ENCODE results near the gene LRP1B. TPM values are rescaled to one million over a fixed set of nuclear protein-coding genes. Genes with fewer than 3 reads are reported as not detected.

Gene LRP1B
- polyA plus RNA-seq, 1 of the 3 experiments (the other 2 are of a cell fraction) = 0.28 TPM

DNA sequence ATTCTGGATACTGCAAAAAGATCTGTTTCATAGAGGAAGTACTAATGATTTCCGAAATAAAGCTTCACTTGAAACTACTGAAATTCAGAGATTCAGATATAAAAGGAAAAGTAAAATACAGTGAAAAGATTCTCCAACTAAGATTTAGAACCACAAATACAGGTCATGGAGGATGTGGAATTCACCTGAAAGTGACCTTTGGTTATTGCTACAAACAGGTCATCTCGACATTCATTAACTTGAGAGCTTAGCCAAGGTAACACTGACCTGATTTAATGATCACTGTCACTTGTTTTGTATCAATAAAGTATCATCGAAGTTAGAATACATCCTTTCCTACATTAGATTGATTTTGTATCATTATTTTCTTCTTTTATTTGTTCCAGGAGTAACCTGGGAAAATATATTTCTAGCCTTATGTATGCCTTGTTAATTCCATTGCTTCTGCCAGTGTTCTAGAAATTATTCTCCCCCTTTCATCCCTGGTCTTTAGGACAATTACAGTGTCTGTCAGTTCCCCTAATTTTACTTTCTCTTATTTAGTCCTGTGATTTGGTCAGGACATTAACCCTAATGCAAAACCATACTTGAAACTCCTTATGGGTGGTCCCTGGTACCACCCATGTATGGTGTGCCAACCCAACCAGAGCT is 420.1 kb downstream of the LRP1B start (continued):
- TF ChIP-seq EP300 (IDR thresholded peaks at IDR 0.05; ENCODE audit: borderline replicate concordance in 1 of 2, low read depth in 1 of 2, low read length in 1 of 2) (no peak), SMC3 (IDR thresholded peaks at IDR 0.05; ENCODE audit: low read depth, low read length) (no peak), GABPA (IDR thresholded peaks at IDR 0.05; ENCODE audit: low read depth) (no peak), ELF1 (IDR thresholded peaks at IDR 0.05) (no peak), POLR2AphosphoS5 (IDR thresholded peaks at IDR 0.05; ENCODE audit: low read depth, low read length) (no peak), FOXJ3 (CRISPR knock-in tag; IDR thresholded peaks at IDR 0.05) (no peak), TCF12 (IDR thresholded peaks at IDR 0.05) (no peak), JUND (IDR thresholded peaks at IDR 0.05) (no peak), MXI1 (IDR thresholded peaks at IDR 0.05; ENCODE audit: low read depth, low read length) (no peak), RFX5 (IDR thresholded peaks at IDR 0.05; ENCODE audit: low read length) (no peak), FOXM1 (IDR thresholded peaks at IDR 0.05; ENCODE audit: low read depth) (no peak)
- TF ChIP-seq, protein P1, sequence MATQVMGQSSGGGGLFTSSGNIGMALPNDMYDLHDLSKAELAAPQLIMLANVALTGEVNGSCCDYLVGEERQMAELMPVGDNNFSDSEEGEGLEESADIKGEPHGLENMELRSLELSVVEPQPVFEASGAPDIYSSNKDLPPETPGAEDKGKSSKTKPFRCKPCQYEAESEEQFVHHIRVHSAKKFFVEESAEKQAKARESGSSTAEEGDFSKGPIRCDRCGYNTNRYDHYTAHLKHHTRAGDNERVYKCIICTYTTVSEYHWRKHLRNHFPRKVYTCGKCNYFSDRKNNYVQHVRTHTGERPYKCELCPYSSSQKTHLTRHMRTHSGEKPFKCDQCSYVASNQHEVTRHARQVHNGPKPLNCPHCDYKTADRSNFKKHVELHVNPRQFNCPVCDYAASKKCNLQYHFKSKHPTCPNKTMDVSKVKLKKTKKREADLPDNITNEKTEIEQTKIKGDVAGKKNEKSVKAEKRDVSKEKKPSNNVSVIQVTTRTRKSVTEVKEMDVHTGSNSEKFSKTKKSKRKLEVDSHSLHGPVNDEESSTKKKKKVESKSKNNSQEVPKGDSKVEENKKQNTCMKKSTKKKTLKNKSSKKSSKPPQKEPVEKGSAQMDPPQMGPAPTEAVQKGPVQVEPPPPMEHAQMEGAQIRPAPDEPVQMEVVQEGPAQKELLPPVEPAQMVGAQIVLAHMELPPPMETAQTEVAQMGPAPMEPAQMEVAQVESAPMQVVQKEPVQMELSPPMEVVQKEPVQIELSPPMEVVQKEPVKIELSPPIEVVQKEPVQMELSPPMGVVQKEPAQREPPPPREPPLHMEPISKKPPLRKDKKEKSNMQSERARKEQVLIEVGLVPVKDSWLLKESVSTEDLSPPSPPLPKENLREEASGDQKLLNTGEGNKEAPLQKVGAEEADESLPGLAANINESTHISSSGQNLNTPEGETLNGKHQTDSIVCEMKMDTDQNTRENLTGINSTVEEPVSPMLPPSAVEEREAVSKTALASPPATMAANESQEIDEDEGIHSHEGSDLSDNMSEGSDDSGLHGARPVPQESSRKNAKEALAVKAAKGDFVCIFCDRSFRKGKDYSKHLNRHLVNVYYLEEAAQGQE (IDR thresholded peaks at IDR 0.05; ENCODE audit: low read depth, low read length) = no peak

DNA sequence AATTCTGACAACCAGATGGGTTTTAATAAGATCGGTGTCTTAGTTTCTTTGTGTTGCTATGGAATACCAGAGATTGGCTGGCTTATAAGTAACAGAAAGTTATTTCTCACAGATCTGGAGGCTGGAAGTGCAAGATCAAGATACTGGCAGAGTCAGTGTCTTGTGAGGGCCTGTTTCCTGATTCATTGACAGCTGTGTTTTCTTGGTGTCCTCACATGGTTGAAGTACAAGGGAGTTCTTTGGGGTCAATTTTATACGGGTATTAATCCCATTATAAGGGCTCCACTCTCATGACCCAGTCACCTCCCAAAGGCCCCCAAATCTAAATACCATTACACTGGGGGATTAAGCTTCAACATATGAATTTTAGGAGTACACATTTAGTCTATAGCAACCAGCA is 421.1 kb downstream of the LRP1B start:
- no peaks in the 10 kb centered on the region for H3F3A ChIP-seq (replicated peaks; ENCODE audit: insufficient read depth)
- H3K4me1 ChIP-seq (ENCODE audit: control insufficient read depth in 1 of 2, insufficient read depth in 2 of 2, low read depth in 1 of 2, low read length in 1 of 2) = peaks cover 0 to 2% of the 10 kb centered on the region in 2 experiments; a peak in 2 of 4 replicates
- H3K4me2 ChIP-seq = no peak overlapping the region
- H3K27ac ChIP-seq (ENCODE audit: low read depth in 2 of 2, low read length in 1 of 2) = no peak overlapping the region
- TF ChIP-seq MEF2A (IDR thresholded peaks at IDR 0.05; ENCODE audit: borderline replicate concordance, low read depth) (no peak), CHD2 (IDR thresholded peaks at IDR 0.05; ENCODE audit: low read length, partially characterized antibody) (no peak), TAF1 (IDR thresholded peaks at IDR 0.05; ENCODE audit: borderline replicate concordance, low read depth, low read length) (no peak), POLR2AphosphoS5 (IDR thresholded peaks at IDR 0.05; ENCODE audit: low read depth, low read length) (no peak), MXI1 (IDR thresholded peaks at IDR 0.05; ENCODE audit: low read depth, low read length) (no peak), FOXM1 (IDR thresholded peaks at IDR 0.05; ENCODE audit: low read depth) (no peak), NFIC (IDR thresholded peaks at IDR 0.05; ENCODE audit: borderline replicate concordance) (no peak), SIN3A (IDR thresholded peaks at IDR 0.05; ENCODE audit: borderline replicate concordance, low read depth, low read length) (no peak), RFX5 (IDR thresholded peaks at IDR 0.05; ENCODE audit: low read length) (no peak), EP300 (IDR thresholded peaks at IDR 0.05; ENCODE audit: borderline replicate concordance in 1 of 2, low read depth in 1 of 2, low read length in 1 of 2) (no peak)
- TF ChIP-seq, protein P2, sequence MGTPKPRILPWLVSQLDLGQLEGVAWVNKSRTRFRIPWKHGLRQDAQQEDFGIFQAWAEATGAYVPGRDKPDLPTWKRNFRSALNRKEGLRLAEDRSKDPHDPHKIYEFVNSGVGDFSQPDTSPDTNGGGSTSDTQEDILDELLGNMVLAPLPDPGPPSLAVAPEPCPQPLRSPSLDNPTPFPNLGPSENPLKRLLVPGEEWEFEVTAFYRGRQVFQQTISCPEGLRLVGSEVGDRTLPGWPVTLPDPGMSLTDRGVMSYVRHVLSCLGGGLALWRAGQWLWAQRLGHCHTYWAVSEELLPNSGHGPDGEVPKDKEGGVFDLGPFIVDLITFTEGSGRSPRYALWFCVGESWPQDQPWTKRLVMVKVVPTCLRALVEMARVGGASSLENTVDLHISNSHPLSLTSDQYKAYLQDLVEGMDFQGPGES (IDR thresholded peaks at IDR 0.05; ENCODE audit: low read depth, low read length) = no peak
- TF ChIP-seq, protein P3, sequence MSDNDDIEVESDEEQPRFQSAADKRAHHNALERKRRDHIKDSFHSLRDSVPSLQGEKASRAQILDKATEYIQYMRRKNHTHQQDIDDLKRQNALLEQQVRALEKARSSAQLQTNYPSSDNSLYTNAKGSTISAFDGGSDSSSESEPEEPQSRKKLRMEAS (IDR thresholded peaks at IDR 0.05; ENCODE audit: low read depth) = no peak
- TF ChIP-seq, protein P4, sequence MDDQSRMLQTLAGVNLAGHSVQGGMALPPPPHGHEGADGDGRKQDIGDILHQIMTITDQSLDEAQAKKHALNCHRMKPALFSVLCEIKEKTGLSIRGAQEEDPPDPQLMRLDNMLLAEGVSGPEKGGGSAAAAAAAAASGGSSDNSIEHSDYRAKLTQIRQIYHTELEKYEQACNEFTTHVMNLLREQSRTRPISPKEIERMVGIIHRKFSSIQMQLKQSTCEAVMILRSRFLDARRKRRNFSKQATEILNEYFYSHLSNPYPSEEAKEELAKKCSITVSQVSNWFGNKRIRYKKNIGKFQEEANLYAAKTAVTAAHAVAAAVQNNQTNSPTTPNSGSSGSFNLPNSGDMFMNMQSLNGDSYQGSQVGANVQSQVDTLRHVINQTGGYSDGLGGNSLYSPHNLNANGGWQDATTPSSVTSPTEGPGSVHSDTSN (IDR thresholded peaks at IDR 0.05) = no peak
- H2AFZ ChIP-seq (ENCODE audit: low read depth) = no peak overlapping the region
- POLR2A ChIA-PET = no interaction called here
- H3K36me3 ChIP-seq (replicated peaks in 1 of 2; ENCODE audit: control insufficient read depth in 1 of 2, insufficient read depth in 2 of 2, low read length in 1 of 2) = no peaks in the 10 kb centered on the region
- DNase-seq = no peak
- no peaks in the 10 kb centered on the region for H4K20me1 ChIP-seq (ENCODE audit: insufficient read depth)
- H3K9me2 ChIP-seq = no peaks in the 10 kb centered on the region
- H3K27me3 ChIP-seq (ENCODE audit: insufficient read depth) = no peaks in the 10 kb centered on the region
- H3K9me3 ChIP-seq = no peaks in the 10 kb centered on the region
- H3K79me2 ChIP-seq (ENCODE audit: insufficient read depth) = no peaks in the 10 kb centered on the region
- 82% methylated on average over 2 of the region's 2 CpGs for WGBS (ENCODE audit: low lambda C conversion rate)
- CTCF ChIA-PET = no interaction called here
- H3K4me3 ChIP-seq (ENCODE audit: low read depth in 2 of 2, low read length in 1 of 2) = no peak overlapping the region
- no peak overlapping the region for H3K9ac ChIP-seq
